SK-N-SH (cell line): Measurements from ENCODE around the gene PARVB. TPM values are rescaled to one million over a fixed set of nuclear protein-coding genes. Genes with fewer than 3 reads are reported as not detected.
A peak's percentile ranks its signal among the peaks of the same experiment; 100 is the strongest.

Source experiments
- CTCF ChIA-PET: fragments of 300-600, 350-600 bp; formaldehyde crosslinking; extraction: SDS; loops from one replicate; lab custom pipeline; 2021; lab: Yijun Ruan, JAX
- POLR2A ChIA-PET: fragments of 350-600 bp; sonication (Branson Sonifier 250); formaldehyde crosslinking; extraction: SDS; loops from one replicate; lab custom pipeline; 2020; ENCODE audit warnings: antibody characterized with exemption, inconsistent platforms; lab: Yijun Ruan, JAX
- DNase-seq: peaks from one replicate; pipeline ENCODE4 v3.0.0; 2012
- H2AFZ ChIP-seq: fragments of 200-600 bp; sonication (generic); 2 replicates; pipeline ENCODE4 v1.8.1; 2016; ENCODE audit warnings: antibody characterized with exemption, mild to moderate bottlenecking, low read depth
- H3F3A ChIP-seq: fragments of 200-600 bp; sonication (generic); replicated peaks from 2 replicates; pipeline ENCODE3; 2016; ENCODE audit warnings: antibody characterized with exemption, mild to moderate bottlenecking; ENCODE audit not compliant: insufficient read depth
- H3K27ac ChIP-seq, 2 experiments: fragments of 200-500 bp in 1 of 2; fragments of 200-600 bp in 1 of 2; sonication (Bioruptor generic) in 1 of 2; sonication (generic), shearing (Covaris generic) in 1 of 2; 2 replicates each; pipeline versions ENCODE4 v1.5.1 to v1.6.1; 2014 to 2016; ENCODE audit warnings: low read depth in 2 of 2, inconsistent platforms in 1 of 2, low read length in 1 of 2, mild to moderate bottlenecking in 1 of 2, mixed read lengths in 1 of 2
- H3K27me3 ChIP-seq: fragments of 200-600 bp; sonication (generic), shearing (Covaris generic); 2 replicates; pipeline ENCODE4 v1.6.1; 2016; ENCODE audit warnings: mixed run types; ENCODE audit not compliant: insufficient read depth
- H3K36me3 ChIP-seq, 2 experiments: fragments of 200-500 bp in 1 of 2; fragments of 200-600 bp in 1 of 2; sonication (Bioruptor generic) in 1 of 2; sonication (generic) in 1 of 2; replicated peaks in 1 of 2; 2 replicates each; pipeline versions ENCODE3 to v1.5.1; 2014 to 2016; ENCODE audit warnings: low read length in 1 of 2, mild to moderate bottlenecking in 1 of 2; ENCODE audit not compliant: insufficient read depth in 2 of 2, control insufficient read depth in 1 of 2
- H3K4me1 ChIP-seq, 2 experiments: fragments of 200-500 bp in 1 of 2; fragments of 200-600 bp in 1 of 2; sonication (Bioruptor generic) in 1 of 2; sonication (generic), shearing (Covaris generic) in 1 of 2; 2 replicates each; pipeline versions ENCODE4 v1.5.1 to v1.6.1; 2014 to 2016; ENCODE audit warnings: low read depth in 1 of 2, low read length in 1 of 2, mixed run types in 1 of 2; ENCODE audit not compliant: insufficient read depth in 2 of 2, control insufficient read depth in 1 of 2
- H3K4me2 ChIP-seq: fragments of 200-600 bp; sonication (generic), shearing (Covaris generic); 2 replicates; pipeline ENCODE4 v1.6.1; 2017; ENCODE audit warnings: mixed run types
- H3K4me3 ChIP-seq, 2 experiments: fragments of 200-500 bp in 1 of 2; fragments of 200-600 bp in 1 of 2; sonication (Bioruptor generic) in 1 of 2; sonication (generic), shearing (Covaris generic) in 1 of 2; 2 replicates each; pipeline versions ENCODE4 v1.5.1 to v1.8.1; 2014 to 2016; ENCODE audit warnings: low read depth in 2 of 2, inconsistent platforms in 1 of 2, low read length in 1 of 2, mild to moderate bottlenecking in 1 of 2, mixed read lengths in 1 of 2, moderate library complexity in 1 of 2
- H3K79me2 ChIP-seq: fragments of 200-600 bp; sonication (generic); 2 replicates; pipeline ENCODE4 v1.8.1; 2017; ENCODE audit warnings: mild to moderate bottlenecking; ENCODE audit not compliant: insufficient read depth
- H3K9ac ChIP-seq: fragments of 200-600 bp; sonication (generic); 2 replicates; pipeline ENCODE4 v1.6.1; 2017; ENCODE audit warnings: mixed run types
- H3K9me2 ChIP-seq: fragments of 200-600 bp; sonication (generic); 2 replicates; pipeline ENCODE4 v1.6.1; 2017; ENCODE audit warnings: mixed run types
- H3K9me3 ChIP-seq: fragments of 200-600 bp; sonication (generic); 2 replicates; pipeline ENCODE4 v1.6.1; 2017; ENCODE audit warnings: mixed run types, mild to moderate bottlenecking, moderate library complexity
- H4K20me1 ChIP-seq: fragments of 200-600 bp; sonication (generic); 2 replicates; pipeline ENCODE4 v1.6.1; 2017; ENCODE audit warnings: mild to moderate bottlenecking, mixed run types; ENCODE audit not compliant: insufficient read depth
- CHD2 ChIP-seq: fragments of 150-350 bp; IDR thresholded peaks from 2 replicates; pipeline ENCODE4 v1.6.1; 2018; ENCODE audit warnings: low read length; ENCODE audit not compliant: partially characterized antibody
- CTCF ChIP-seq: fragments of 200-600 bp; sonication (generic); IDR thresholded peaks from 2 replicates; pipeline ENCODE4 v1.6.1; 2017; ENCODE audit warnings: antibody characterized with exemption, mild to moderate bottlenecking, moderate library complexity
- EZH2phosphoT487 ChIP-seq: fragments of 200-600 bp; sonication (generic); IDR thresholded peaks from 2 replicates; pipeline ENCODE4 v1.6.1; 2017; ENCODE audit warnings: low read depth, mixed run types, mild to moderate bottlenecking, antibody characterized with exemption, moderate library complexity, borderline replicate concordance
- FOXM1 ChIP-seq: IDR thresholded peaks from 2 replicates; pipeline ENCODE4 v1.4.0; 2012; ENCODE audit warnings: low read depth, mild to moderate bottlenecking
- IRF3 ChIP-seq: fragments of 150-350 bp; IDR thresholded peaks from 2 replicates; pipeline ENCODE4 v1.6.1; 2016; ENCODE audit warnings: mild to moderate bottlenecking, low read depth, low read length
- SMC3 ChIP-seq: IDR thresholded peaks from 2 replicates; pipeline ENCODE4 v1.6.1; 2012; ENCODE audit warnings: low read depth, low read length, improper control_type of control experiment
- TAF1 ChIP-seq: IDR thresholded peaks from 2 replicates; pipeline ENCODE4 v1.6.1; 2012; ENCODE audit warnings: low read depth, mild to moderate bottlenecking, low read length, moderate library complexity, borderline replicate concordance
- WGBS: methylation state at CpG from one replicate; pipeline ENCODE4 v1.1.6; 2017; ENCODE audit warnings: low lambda C conversion rate; 5-methylcytosine and 5-hydroxymethylcytosine counted together
- polyA plus RNA-seq, 3 experiments: library from polyadenylated mRNA; depleted of rRNA; stranded (reverse); fragments of >200 nt; gene quantifications; 2 replicates each; pipeline ENCODE4 v1.2.3, GENCODE V29; 2012
- TF ChIP-seq, protein P1 (sequence below): IDR thresholded peaks from 2 replicates; pipeline ENCODE4 v1.6.1; 2012; ENCODE audit warnings: mild to moderate bottlenecking, low read depth, low read length, moderate library complexity

PARVB gene
- polyA plus RNA-seq, 1 of the 3 experiments (the other 2 are of a cell fraction): 87.8 TPM

- Histone ChIP-seq H3K9ac (peak overlapping the region; percentile 43; the same call in 1 of the 2 replicates), H3K4me2 (peak overlapping the region; percentile 66), H3K4me3 (no peak overlapping the region), H3K27ac (peak overlapping the region in 1 of 2 experiments; percentile 85; a peak in 2 of 4 replicates), H4K20me1 (no peaks in the 10 kb centered on the region), H3K27me3 (no peaks in the 10 kb centered on the region), H3K36me3 (no peaks in the 10 kb centered on the region), H3K9me3 (no peaks in the 10 kb centered on the region), H3K9me2 (no peaks in the 10 kb centered on the region), H3K4me1 (peaks cover 11% of the 10 kb centered on the region in 2 experiments; a peak in 2 of 4 replicates), H3K79me2 (peaks cover 28% of the 10 kb centered on the region; the same call in 1 of the 2 replicates), H3F3A (peaks cover 23% of the 10 kb centered on the region), H2AFZ (no peak overlapping the region)
- no peak for TF ChIP-seq EZH2phosphoT487
- TF ChIP-seq CHD2: no peak
- no peak for TF ChIP-seq CTCF
- TF ChIP-seq FOXM1: no peak
- TF ChIP-seq, protein P1, sequence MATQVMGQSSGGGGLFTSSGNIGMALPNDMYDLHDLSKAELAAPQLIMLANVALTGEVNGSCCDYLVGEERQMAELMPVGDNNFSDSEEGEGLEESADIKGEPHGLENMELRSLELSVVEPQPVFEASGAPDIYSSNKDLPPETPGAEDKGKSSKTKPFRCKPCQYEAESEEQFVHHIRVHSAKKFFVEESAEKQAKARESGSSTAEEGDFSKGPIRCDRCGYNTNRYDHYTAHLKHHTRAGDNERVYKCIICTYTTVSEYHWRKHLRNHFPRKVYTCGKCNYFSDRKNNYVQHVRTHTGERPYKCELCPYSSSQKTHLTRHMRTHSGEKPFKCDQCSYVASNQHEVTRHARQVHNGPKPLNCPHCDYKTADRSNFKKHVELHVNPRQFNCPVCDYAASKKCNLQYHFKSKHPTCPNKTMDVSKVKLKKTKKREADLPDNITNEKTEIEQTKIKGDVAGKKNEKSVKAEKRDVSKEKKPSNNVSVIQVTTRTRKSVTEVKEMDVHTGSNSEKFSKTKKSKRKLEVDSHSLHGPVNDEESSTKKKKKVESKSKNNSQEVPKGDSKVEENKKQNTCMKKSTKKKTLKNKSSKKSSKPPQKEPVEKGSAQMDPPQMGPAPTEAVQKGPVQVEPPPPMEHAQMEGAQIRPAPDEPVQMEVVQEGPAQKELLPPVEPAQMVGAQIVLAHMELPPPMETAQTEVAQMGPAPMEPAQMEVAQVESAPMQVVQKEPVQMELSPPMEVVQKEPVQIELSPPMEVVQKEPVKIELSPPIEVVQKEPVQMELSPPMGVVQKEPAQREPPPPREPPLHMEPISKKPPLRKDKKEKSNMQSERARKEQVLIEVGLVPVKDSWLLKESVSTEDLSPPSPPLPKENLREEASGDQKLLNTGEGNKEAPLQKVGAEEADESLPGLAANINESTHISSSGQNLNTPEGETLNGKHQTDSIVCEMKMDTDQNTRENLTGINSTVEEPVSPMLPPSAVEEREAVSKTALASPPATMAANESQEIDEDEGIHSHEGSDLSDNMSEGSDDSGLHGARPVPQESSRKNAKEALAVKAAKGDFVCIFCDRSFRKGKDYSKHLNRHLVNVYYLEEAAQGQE: no peak
- TF ChIP-seq TAF1: no peak
- no peak for TF ChIP-seq SMC3
- TF ChIP-seq IRF3: no peak
- no peak for DNase-seq
- 95% methylated on average over 8 of the region's 8 CpGs for WGBS
- ChIA-PET POLR2A (no interaction called here), CTCF (interaction anchor here (1.1 to 1.2 kb wide), 3 partner anchors 28 to 65 kb away, joined by 3 to 5 read pairs (median 4); no protein-coding TSS in a partner anchor)
Observed at GRCh38 chr22:44020981-44021380, 3.1 kb upstream of the PARVB start.
